HG03520 (cell line): Measurements from ENCODE around the gene SPATA19.

Experiments used
- ATAC-seq: cut with Tn5 transposase; IDR thresholded peaks from one replicate; pipeline ENCODE4 v1.9.1; 2021; ENCODE audit warnings: mild to moderate bottlenecking, moderate library complexity; ENCODE audit not compliant: unreplicated experiment

SPATA19 gene

GRCh38 chr11:133819114-133819513 lies 26.2 kb downstream of the SPATA19 start:
- no peak for ATAC-seq

DNA sequence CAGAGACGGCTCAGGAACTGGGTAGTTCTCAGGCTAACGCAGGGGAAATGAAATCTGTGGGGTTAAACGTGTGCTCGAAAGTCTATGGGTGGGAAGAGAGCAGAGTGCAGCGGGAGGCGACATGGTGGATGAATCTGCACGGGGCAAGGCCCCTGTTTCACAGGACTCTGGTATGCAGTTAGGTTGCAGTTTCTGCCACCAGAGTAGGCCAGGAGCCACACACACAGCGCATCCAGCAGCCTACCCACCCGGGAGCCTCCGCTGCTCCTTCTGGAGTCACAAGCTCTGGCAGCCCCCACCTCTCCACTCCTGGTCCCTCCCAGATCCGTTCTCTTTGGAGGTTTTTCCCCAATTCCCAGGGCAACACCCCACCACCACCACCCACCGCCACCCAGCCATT lies 27.0 kb downstream of the SPATA19 start:
- ATAC-seq = no peak

DNA sequence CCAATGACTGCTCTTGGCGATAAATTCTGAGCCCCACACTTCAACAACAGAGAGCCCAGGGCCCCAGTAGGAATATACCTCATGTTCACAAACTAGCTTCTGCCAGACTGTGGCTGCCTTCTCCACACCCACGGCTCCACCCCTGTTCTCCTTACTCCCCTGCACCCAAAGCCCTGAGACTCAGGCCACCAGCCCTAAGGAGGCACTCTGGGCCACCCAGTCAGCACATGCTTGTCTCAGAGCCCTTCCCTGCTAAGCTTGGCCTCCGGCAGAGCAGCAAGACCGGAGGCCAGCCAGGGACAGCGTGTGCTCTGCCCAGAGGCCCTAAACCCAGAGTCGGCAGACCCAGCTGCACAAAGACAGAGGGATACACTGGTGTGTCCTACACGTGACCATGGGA lies 27.9 kb downstream of the SPATA19 start:
- ATAC-seq = no peak

DNA sequence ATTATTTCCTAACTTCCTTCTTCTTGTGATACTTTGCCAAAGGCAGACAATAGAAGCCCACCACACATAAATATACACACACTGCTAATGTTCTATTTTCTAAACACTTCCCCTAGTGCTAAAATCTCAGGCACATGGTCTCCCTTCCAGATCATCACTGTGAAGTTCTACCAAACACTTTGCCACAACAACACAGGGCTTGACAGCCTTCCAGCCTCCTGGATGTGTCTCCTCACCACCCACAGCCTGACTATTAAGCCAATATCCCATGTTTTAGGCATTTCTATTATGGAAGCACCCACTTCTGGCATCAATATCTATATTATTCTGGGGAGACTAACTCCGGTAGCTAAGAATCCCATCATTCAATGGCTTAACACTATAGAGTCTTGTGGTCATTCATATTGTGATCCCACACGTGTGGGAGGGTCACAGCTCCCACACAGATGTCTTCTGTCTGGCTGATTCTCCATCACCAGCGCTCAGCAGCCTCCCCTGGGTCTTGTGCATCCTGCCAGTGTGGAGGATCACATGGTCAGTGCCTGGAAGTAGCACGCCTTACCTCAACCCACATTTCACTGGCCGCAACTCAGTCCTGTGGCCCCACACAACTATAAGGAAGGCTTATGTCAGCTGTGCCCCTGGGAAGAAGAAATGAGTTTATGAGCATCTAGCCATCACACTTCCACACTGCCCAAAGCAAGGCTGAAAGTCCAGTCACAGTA lies 29.0 kb downstream of the SPATA19 start:
- no peak for ATAC-seq

DNA sequence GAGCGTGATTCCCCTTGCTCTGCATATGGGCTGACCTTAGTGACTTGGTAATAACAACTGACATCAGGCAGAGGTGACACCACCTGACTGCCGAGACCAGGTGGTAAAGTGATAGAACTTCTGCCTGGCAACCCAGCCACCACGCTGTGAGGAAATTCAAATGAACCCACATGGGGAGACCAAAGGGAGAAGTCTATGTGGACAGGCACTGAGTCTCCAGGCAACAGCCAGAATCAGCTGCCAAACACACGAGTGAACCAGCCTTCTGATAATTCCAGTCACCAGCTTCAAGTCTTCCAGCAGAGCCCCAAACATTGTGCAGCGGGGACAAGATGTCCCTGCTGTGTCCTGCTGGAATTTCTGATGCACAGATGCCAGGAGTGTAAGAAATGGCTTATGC lies 29.7 kb downstream of the SPATA19 start:
- ATAC-seq = no peak

- ATAC-seq = no peak
Observed at GRCh38 chr11:133814588-133815100, 30.7 kb downstream of the SPATA19 start.

GRCh38 chr11:133811850-133812685 lies 33.2 kb downstream of the SPATA19 start:
- no peak for ATAC-seq

- ATAC-seq = no peak
Observed at GRCh38 chr11:133810766-133811165, 34.5 kb downstream of the SPATA19 start.

GRCh38 chr11:133809569-133810491 lies 35.5 kb downstream of the SPATA19 start:
- no peak for ATAC-seq

- no peak for ATAC-seq
Observed at GRCh38 chr11:133808393-133809140, 36.7 kb downstream of the SPATA19 start.

DNA sequence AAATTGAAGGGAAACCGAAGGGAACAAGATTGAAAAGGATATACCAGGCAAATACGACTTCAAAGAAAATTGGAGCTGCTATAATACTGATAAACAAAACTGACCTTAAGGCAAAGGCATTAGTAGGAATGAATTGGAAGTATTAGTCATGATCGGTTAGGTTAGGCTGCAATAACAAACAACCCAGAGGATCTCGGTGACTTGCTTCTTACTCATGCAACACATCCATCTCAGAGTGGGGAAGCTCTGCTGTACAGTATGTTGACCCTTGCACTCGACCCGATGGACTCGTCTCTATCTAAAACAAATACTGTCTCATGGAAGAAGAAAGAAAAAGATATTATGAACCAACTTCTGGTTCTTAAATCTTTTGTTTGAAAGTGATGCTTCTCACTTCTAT lies 42.3 kb downstream of the SPATA19 start:
- no peak for ATAC-seq

- ATAC-seq = no peak
Observed at GRCh38 chr11:133801356-133801755, 44.0 kb downstream of the SPATA19 start.

DNA sequence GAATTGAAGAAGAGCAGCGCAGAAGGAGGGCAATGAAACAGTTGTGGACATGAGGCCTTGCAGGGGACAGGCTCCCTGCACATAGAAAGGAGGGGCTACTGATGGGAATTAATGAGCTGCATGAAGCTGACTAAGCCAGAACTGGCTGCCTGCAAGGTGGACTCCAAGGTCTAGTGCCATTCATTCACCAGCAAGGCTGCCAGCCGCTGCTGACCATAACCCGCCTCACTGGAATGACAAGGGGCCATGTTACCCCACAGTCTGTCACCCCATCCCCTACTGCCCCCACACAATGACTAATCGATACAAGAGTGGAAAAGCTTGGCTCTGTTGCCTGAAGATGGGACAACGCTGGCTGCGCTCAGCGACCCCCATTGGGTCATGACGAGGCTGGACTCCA lies 44.6 kb downstream of the SPATA19 start:
- no peak for ATAC-seq

- ATAC-seq = no peak
Observed at GRCh38 chr11:133797554-133797953, 47.8 kb downstream of the SPATA19 start.

GRCh38 chr11:133796043-133796795 lies 49.1 kb downstream of the SPATA19 start:
- ATAC-seq = no peak

- ATAC-seq = no peak
Observed at GRCh38 chr11:133795088-133795487, 50.2 kb downstream of the SPATA19 start.

GRCh38 chr11:133794205-133794604 lies 51.1 kb downstream of the SPATA19 start:
- no peak for ATAC-seq

DNA sequence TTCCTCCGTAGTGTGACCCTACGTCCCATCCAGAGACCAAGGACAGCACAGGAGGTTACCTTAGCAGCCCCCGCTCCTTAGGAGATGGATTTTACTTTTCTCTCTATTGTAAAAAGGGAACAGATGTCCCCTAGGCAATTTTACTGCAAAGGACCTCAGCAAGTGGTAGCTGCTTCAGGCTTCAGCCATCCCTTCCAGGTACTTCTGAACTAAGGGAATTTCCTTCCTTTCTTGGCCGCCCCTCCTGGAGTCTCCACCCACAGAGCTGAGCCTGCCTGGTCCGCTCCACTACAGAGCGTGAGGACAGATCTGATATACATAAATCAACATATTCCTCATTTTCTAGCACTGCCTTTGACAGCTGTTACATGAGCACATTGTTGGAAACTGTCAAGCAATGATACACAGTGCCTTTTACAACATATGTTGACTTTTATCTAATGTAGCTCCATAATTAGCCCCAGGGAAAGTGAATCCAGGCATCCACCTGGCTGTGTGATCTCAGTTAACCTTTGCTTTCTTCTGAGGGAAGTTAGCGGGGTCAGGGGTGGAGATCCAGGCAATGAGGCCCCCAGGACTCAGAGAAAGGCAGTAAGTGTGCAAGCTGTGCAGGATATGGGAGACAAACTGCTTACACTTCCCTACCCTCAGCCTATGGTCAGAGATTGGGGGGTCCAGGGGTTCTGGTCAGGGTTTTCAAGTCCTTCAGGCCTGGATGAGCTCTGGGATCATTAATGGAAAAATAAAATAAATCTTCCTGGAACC lies 51.9 kb downstream of the SPATA19 start:
- no peak for ATAC-seq

- no peak for ATAC-seq
Observed at GRCh38 chr11:133790995-133791394, 54.3 kb downstream of the SPATA19 start.
